ENCODE data around the gene MAX.

GRCh38 chr14:65071544-65071943, 30.8 kb downstream of the MAX start:
- TF ChIP-seq FOS (IDR thresholded peaks at IDR 0.05; ENCODE audit: low read depth, low read length) = no peak
- TF ChIP-seq POLR2A (IDR thresholded peaks at IDR 0.05; ENCODE audit: low read depth, low read length) = no peak
- TF ChIP-seq CTCF (conservative IDR thresholded peaks at IDR 0.05; ENCODE audit: low read depth, low read length) = no peak
- TF ChIP-seq BHLHE40 (IDR thresholded peaks at IDR 0.05; ENCODE audit: low read depth, low read length) = no peak
- no peak for TF ChIP-seq USF2 (IDR thresholded peaks at IDR 0.05; ENCODE audit: low read depth, low read length)
- TF ChIP-seq SMC3 (IDR thresholded peaks at IDR 0.05; ENCODE audit: low read depth, low read length) = no peak

Data from IMR-90 (cell line).